ENCODE measurements around the gene OSER1.

- TF ChIP-seq NR3C1 (CRISPR knock-in tag; conservative IDR thresholded peaks at IDR 0.05; ENCODE audit: low read depth) (no peak), NFYB (CRISPR knock-in tag; conservative IDR thresholded peaks at IDR 0.05; ENCODE audit: low read depth) (no peak), USF1 (CRISPR knock-in tag; IDR thresholded peaks at IDR 0.05) (no peak), CTCF (IDR thresholded peaks at IDR 0.05) (no peak), ZNF121 (CRISPR knock-in tag; IDR thresholded peaks at IDR 0.05) (no peak), OVOL2 (CRISPR knock-in tag; IDR thresholded peaks at IDR 0.05; ENCODE audit: borderline replicate concordance) (no peak), NFE2L1 (CRISPR knock-in tag; IDR thresholded peaks at IDR 0.05) (no peak), IRF2 (CRISPR knock-in tag; IDR thresholded peaks at IDR 0.05; ENCODE audit: borderline replicate concordance, low read depth) (no peak), ATF3 (CRISPR knock-in tag; conservative IDR thresholded peaks at IDR 0.05) (no peak)
Observed at GRCh38 chr20:44235702-44236101, 25.1 kb upstream of the OSER1 start.
